H1 (cell line): Measurements from ENCODE around the gene HIBADH. TPM values are rescaled to one million over a fixed set of nuclear protein-coding genes. Genes with fewer than 3 reads are reported as not detected.
A peak's percentile ranks its signal among the peaks of the same experiment; 100 is the strongest.

ENCODE experiments used
- CTCF ChIA-PET: fragments of 300-600 bp; sonication (Branson Sonifier 250); formaldehyde crosslinking; loops from one replicate; lab custom pipeline; 2021; ENCODE audit not compliant: partially characterized antibody; lab: Charles Lee
- POLR2A ChIA-PET: fragments of 300-600 bp; sonication (Branson Sonifier 250); formaldehyde crosslinking; loops from one replicate; lab custom pipeline; 2021; ENCODE audit warnings: inconsistent platforms; ENCODE audit not compliant: partially characterized antibody; lab: Charles Lee
- DNase-seq, 2 experiments: peaks; one replicate each; pipeline versions ENCODE4 v3.0.0 to v3.0.0-alpha.2; 2010 to 2022; ENCODE audit warnings: low spot score in 2 of 2, low read depth in 1 of 2, mixed read lengths in 1 of 2
- FAIRE-seq: peaks from 2 replicates; lab custom pipeline; 2011; peaks lifted over from hg19 to GRCh38; lab: Jason Lieb, UNC
- H2AFZ ChIP-seq: 2 replicates; pipeline ENCODE4 v1.8.1; 2012; ENCODE audit warnings: low read length, inconsistent platforms
- H2AK5ac ChIP-seq: 2 replicates; pipeline ENCODE4 v1.6.1; 2013; ENCODE audit warnings: low read depth, low read length
- H2BK120ac ChIP-seq: replicated peaks from 2 replicates; pipeline ENCODE3; 2013; ENCODE audit warnings: low read depth, low read length, inconsistent platforms
- H2BK12ac ChIP-seq: 2 replicates; pipeline ENCODE4 v1.6.1; 2013; ENCODE audit warnings: low read depth, low read length
- H2BK15ac ChIP-seq: 2 replicates; pipeline ENCODE4 v1.6.1; 2013; ENCODE audit warnings: low read length
- H2BK20ac ChIP-seq: 2 replicates; pipeline ENCODE4 v1.6.1; 2013; ENCODE audit warnings: low read length
- H2BK5ac ChIP-seq: 2 replicates; pipeline ENCODE4 v1.6.1; 2013; ENCODE audit warnings: low read depth, low read length
- H3K14ac ChIP-seq: 2 replicates; pipeline ENCODE4 v1.6.1; 2013; ENCODE audit warnings: inconsistent platforms; ENCODE audit not compliant: insufficient read length
- H3K18ac ChIP-seq: 2 replicates; pipeline ENCODE4 v1.6.1; 2013; ENCODE audit warnings: low read length; ENCODE audit errors: extremely low read depth
- H3K23ac ChIP-seq: 2 replicates; pipeline ENCODE4 v1.6.1; 2013; ENCODE audit warnings: inconsistent platforms; ENCODE audit not compliant: insufficient read length
- H3K23me2 ChIP-seq: 2 replicates; pipeline ENCODE4 v1.6.1; 2013; ENCODE audit warnings: low read depth, low read length
- H3K27ac ChIP-seq: 2 replicates; pipeline ENCODE4 v1.6.1; 2011; ENCODE audit warnings: low read depth, low read length, inconsistent platforms
- H3K27me3 ChIP-seq, 4 experiments: replicated peaks in 1 of 4; 1 replicate in 1 of 4; 2 replicates in 3 of 4; pipeline versions ENCODE4 v1.6.1 to v1.8.1; 2011 to 2013; ENCODE audit warnings: low read length in 3 of 4, mild to moderate bottlenecking in 3 of 4, inconsistent platforms in 2 of 4, mixed read lengths in 2 of 4, moderate library complexity in 1 of 4; ENCODE audit not compliant: control insufficient read depth in 3 of 4, insufficient read depth in 3 of 4; ENCODE audit errors: extremely low read depth in 1 of 4
- H3K36me3 ChIP-seq, 4 experiments: 2 replicates each; pipeline versions ENCODE4 v1.6.1 to v1.8.1; 2011 to 2013; ENCODE audit warnings: mild to moderate bottlenecking in 4 of 4, low read length in 3 of 4, moderate library complexity in 2 of 4, control low read depth in 1 of 4, inconsistent platforms in 1 of 4; ENCODE audit not compliant: insufficient read depth in 4 of 4, control insufficient read depth in 2 of 4
- H3K4ac ChIP-seq: replicated peaks from 2 replicates; pipeline ENCODE3; 2013; ENCODE audit warnings: low read length, low read depth, mixed read lengths, inconsistent platforms; ENCODE audit not compliant: insufficient read length
- H3K4me1 ChIP-seq, 4 experiments: replicated peaks in 1 of 4; 1 replicate in 1 of 4; 2 replicates in 3 of 4; pipeline versions ENCODE4 v1.6.1 to v1.8.1; 2011 to 2013; ENCODE audit warnings: low read length in 3 of 4, inconsistent platforms in 2 of 4, mixed read lengths in 1 of 4; ENCODE audit not compliant: insufficient read depth in 4 of 4, control insufficient read depth in 3 of 4
- H3K4me2 ChIP-seq, 2 experiments: 2 replicates each; pipeline versions ENCODE4 v1.6.1 to v1.8.1; 2011 to 2013; ENCODE audit warnings: low read depth in 2 of 2, low read length in 2 of 2, control low read depth in 1 of 2, inconsistent platforms in 1 of 2, mild to moderate bottlenecking in 1 of 2; ENCODE audit not compliant: insufficient read depth in 1 of 2
- H3K4me3 ChIP-seq, 4 experiments: fragments of 200-600, 300-600 bp in 1 of 4; sonication (generic), shearing (Covaris generic), sonication (Bioruptor Twin) in 1 of 4; 2 replicates each; pipeline versions ENCODE4 v1.5.1 to v1.8.1; 2011 to 2016; ENCODE audit warnings: low read length in 4 of 4, low read depth in 3 of 4, control low read depth in 2 of 4, inconsistent platforms in 2 of 4, mild to moderate bottlenecking in 2 of 4, mixed read lengths in 1 of 4, moderate library complexity in 1 of 4; ENCODE audit not compliant: insufficient read depth in 2 of 4; ENCODE audit errors: extremely low read depth in 1 of 4
- H3K56ac ChIP-seq: replicated peaks from 2 replicates; pipeline ENCODE3; 2013; ENCODE audit warnings: low read depth, mild to moderate bottlenecking, mixed read lengths, low read length, inconsistent platforms; ENCODE audit not compliant: insufficient read length
- H3K79me1 ChIP-seq: 2 replicates; pipeline ENCODE4 v1.6.1; 2013; ENCODE audit warnings: low read depth, low read length, control low read depth
- H3K79me2 ChIP-seq, 2 experiments: 2 replicates each; pipeline versions ENCODE4 v1.6.1 to v1.8.1; 2012 to 2013; ENCODE audit warnings: low read length in 2 of 2, mild to moderate bottlenecking in 2 of 2, inconsistent platforms in 1 of 2; ENCODE audit not compliant: insufficient read depth in 2 of 2, control insufficient read depth in 1 of 2
- H3K9ac ChIP-seq, 4 experiments: replicated peaks in 1 of 4; 1 replicate in 1 of 4; 2 replicates in 3 of 4; pipeline versions ENCODE4 v1.6.1 to v1.8.1; 2011 to 2013; ENCODE audit warnings: low read depth in 3 of 4, low read length in 3 of 4, control low read depth in 2 of 4, mild to moderate bottlenecking in 2 of 4, moderate library complexity in 2 of 4, inconsistent platforms in 1 of 4; ENCODE audit errors: extremely low read depth in 1 of 4
- H3K9me3 ChIP-seq, 2 experiments: 2 replicates each; pipeline versions ENCODE4 v1.6.1 to v1.8.1; 2012 to 2013; ENCODE audit warnings: mild to moderate bottlenecking in 2 of 2, moderate library complexity in 2 of 2, control low read depth in 1 of 2, inconsistent platforms in 1 of 2, low read depth in 1 of 2, low read length in 1 of 2, mixed read lengths in 1 of 2; ENCODE audit not compliant: insufficient read depth in 2 of 2
- H4K20me1 ChIP-seq, 2 experiments: replicated peaks in 1 of 2; 2 replicates each; pipeline versions ENCODE3 to v1.8.1; 2011 to 2013; ENCODE audit warnings: inconsistent platforms in 2 of 2, low read length in 2 of 2, mild to moderate bottlenecking in 1 of 2; ENCODE audit not compliant: insufficient read depth in 2 of 2, control insufficient read depth in 1 of 2
- H4K5ac ChIP-seq: 2 replicates; pipeline ENCODE4 v1.6.1; 2013; ENCODE audit warnings: low read length, low read depth, mixed read lengths, inconsistent platforms; ENCODE audit not compliant: insufficient read length
- H4K8ac ChIP-seq: 2 replicates; pipeline ENCODE4 v1.8.0; 2013; ENCODE audit warnings: mild to moderate bottlenecking, moderate library complexity, low read length, inconsistent platforms; ENCODE audit not compliant: insufficient read depth; ENCODE audit errors: extremely low read depth
- H4K91ac ChIP-seq: replicated peaks from 2 replicates; pipeline ENCODE3; 2013; ENCODE audit warnings: low read length, mixed read lengths, inconsistent platforms; ENCODE audit not compliant: insufficient read length
- BCL11A ChIP-seq, 2 experiments: IDR thresholded peaks; one replicate each; pipeline ENCODE4 v1.6.1; 2011; ENCODE audit warnings: low read depth in 2 of 2, low read length in 2 of 2, mild to moderate bottlenecking in 2 of 2
- CHD1 ChIP-seq: IDR thresholded peaks from 2 replicates; pipeline ENCODE4 v1.6.1; 2012; ENCODE audit warnings: low read depth, low read length, improper control_type of control experiment
- CTBP2 ChIP-seq: IDR thresholded peaks from 2 replicates; pipeline ENCODE4 v1.7.0; 2011; ENCODE audit warnings: borderline replicate concordance, mild to moderate bottlenecking, moderate library complexity, mixed read lengths, low read length; ENCODE audit not compliant: insufficient read depth, insufficient read length
- POLR2AphosphoS5 ChIP-seq: IDR thresholded peaks from 2 replicates; pipeline ENCODE4 v1.6.1; 2011; ENCODE audit warnings: low read depth, low read length
- RBBP5 ChIP-seq: IDR thresholded peaks from 2 replicates; pipeline ENCODE4 v1.7.1; 2012; ENCODE audit warnings: low read depth, mild to moderate bottlenecking, inconsistent platforms, low read length, moderate library complexity, borderline replicate concordance
- RNF2 ChIP-seq: fragments of 200-900, 300-1000 bp; sonication (generic); IDR thresholded peaks from 2 replicates; pipeline ENCODE4 v1.7.1; 2016; ENCODE audit warnings: borderline replicate concordance, low read depth, mild to moderate bottlenecking, antibody characterized with exemption, low read length; ENCODE audit not compliant: poor library complexity, severe bottlenecking; ENCODE audit errors: missing control alignments
- polyA plus RNA-seq, 7 experiments: library from polyadenylated mRNA; depleted of rRNA in 3 of 7; stranded (reverse) in 5 of 7; unstranded in 2 of 7; fragments of >200 nt in 5 of 7; fragments of 200-250 nt in 2 of 7; gene quantifications; 1 replicate in 5 of 7; 2 replicates in 1 of 7; 4 replicates in 1 of 7; pipeline versions ENCODE4 v1.2.1 to v1.2.3, GENCODE V29; 2011 to 2013; ENCODE audit warnings: missing spikeins in 2 of 7, mixed read lengths in 2 of 7
- total RNA-seq: library from RNA; stranded (reverse); fragmentation: NEBNext Ultra II Directional; extraction: Animal tissue kit (Norgen Biotek cat#: 25700); gene quantifications from 2 replicates; pipeline ENCODE4 v1.2.1, GENCODE V29; 2021

HIBADH gene
- total and polyA plus RNA-seq, 2 of the 8 experiments (the other 6 are each of a cell fraction or from before 2014, with no cell fraction given) = 30.1 to 39.5 TPM

GRCh38 chr7:27665531-27665930, 2.8 kb upstream of the HIBADH start:
- H3K4me1 ChIP-seq = peaks cover 0 to 3% (median 0%) of the 10 kb centered on the region in 4 experiments; a peak in 2 of 7 replicates
- no peak overlapping the region for H3K27ac ChIP-seq
- no peak overlapping the region for H3K4me3 ChIP-seq
- CTCF ChIA-PET = interaction anchor here (1.0 kb wide), 1 partner anchor 108 kb away, joined by 3 read pairs; no protein-coding TSS in a partner anchor
- H2BK5ac ChIP-seq = no peak overlapping the region
- no peak overlapping the region for H4K5ac ChIP-seq
- H2AK5ac ChIP-seq = no peak overlapping the region
- no peaks in the 10 kb centered on the region for H4K20me1 ChIP-seq
- POLR2A ChIA-PET = no interaction called here
- 0 out of 2 replicates have a peak overlapping the region, but pooled peaks have one; percentile 3 for H2BK20ac ChIP-seq
- no peak overlapping the region for H4K91ac ChIP-seq
- no peaks in the 10 kb centered on the region for H3K9me3 ChIP-seq
- H2BK12ac ChIP-seq = peak overlapping the region; percentile 27; the same call in 1 of the 2 replicates
- H3K4me2 ChIP-seq = no peak overlapping the region
- H2BK15ac ChIP-seq = no peak overlapping the region
- no peak overlapping the region for H3K9ac ChIP-seq
- H4K8ac ChIP-seq = no peak overlapping the region
- H3K23me2 ChIP-seq = peaks cover 2% of the 10 kb centered on the region; the same call in 1 of the 2 replicates
- H2BK120ac ChIP-seq = no peak overlapping the region
- H3K18ac ChIP-seq = no peak overlapping the region
- no peak overlapping the region for H3K14ac ChIP-seq
- H3K36me3 ChIP-seq = no peaks in the 10 kb centered on the region
- no peak overlapping the region for H3K23ac ChIP-seq
- H2AFZ ChIP-seq = 0 out of 2 replicates have a peak overlapping the region, but pooled peaks have one; percentile 10
- peaks cover 0 to 6% of the 10 kb centered on the region in 2 experiments; a peak in 1 of 4 replicates for H3K79me2 ChIP-seq
- TF ChIP-seq POLR2AphosphoS5 (no peak), RNF2 (no peak), CHD1 (no peak), BCL11A (IDR thresholded peaks at IDR 0.05; ENCODE audit: low read depth in 2 of 2, low read length in 2 of 2) (no peak), CTBP2 (no peak), RBBP5 (no peak)
- H3K4ac ChIP-seq = no peak overlapping the region
- no peak overlapping the region for H3K56ac ChIP-seq
- no peak for DNase-seq
- FAIRE-seq = no peak
- no peaks in the 10 kb centered on the region; a peak in 1 of 7 replicates for H3K27me3 ChIP-seq
- H3K79me1 ChIP-seq = no peaks in the 10 kb centered on the region
